ENCODE data around the gene STAP2. TPM values are rescaled to one million over a fixed set of nuclear protein-coding genes. Genes with fewer than 3 reads are reported as not detected.

The STAP2 gene
- total and polyA plus RNA-seq, 12 donors, result 0.56 to 9.1 (median 2.1) TPM

- H3K36me3 ChIP-seq, result peaks cover 6 to 96% (median 45%) of the 10 kb centered on the region in 9 donors
- H3K9me3 ChIP-seq, result no peaks in the 10 kb centered on the region
- ATAC-seq (no peak), DNase-seq (no peak)
- H3K27ac ChIP-seq, result no peak overlapping the region
- peaks cover 3 to 13% (median 7%) of the 10 kb centered on the region in 9 donors for H3K4me1 ChIP-seq
- no peaks in the 10 kb centered on the region for H3K27me3 ChIP-seq
- WGBS, 2 donors, result 83 to 84% methylated on average over 22 of the region's 22 CpGs
- TF ChIP-seq CTCF (IDR thresholded peaks at IDR 0.05), result no peak
- H3K4me3 ChIP-seq, result no peak overlapping the region
- intact Hi-C loops (cut with DNase I), result no loop called here
Observed at GRCh38 chr19:4362831-4363545, 24.4 kb upstream of the STAP2 start.

- intact Hi-C loops (cut with DNase I), result no loop called here
- DNase-seq (no peak), ATAC-seq (no peak)
- no peak overlapping the region for H3K4me3 ChIP-seq
- TF ChIP-seq CTCF (IDR thresholded peaks at IDR 0.05), result no peak
- 84 to 86% methylated on average over 32 of the region's 32 CpGs for WGBS, 2 donors
- no peaks in the 10 kb centered on the region for H3K9me3 ChIP-seq
- no peak overlapping the region for H3K27ac ChIP-seq
- H3K36me3 ChIP-seq, result peaks cover 6 to 96% (median 45%) of the 10 kb centered on the region in 9 donors
- H3K27me3 ChIP-seq, result no peaks in the 10 kb centered on the region
- peaks cover 0 to 6% (median under 1%) of the 10 kb centered on the region in 9 donors for H3K4me1 ChIP-seq
Observed at GRCh38 chr19:4362101-4362828, 23.6 kb upstream of the STAP2 start.

GRCh38 chr19:4361152-4362046, 22.8 kb upstream of the STAP2 start:
- H3K27me3 ChIP-seq, result no peaks in the 10 kb centered on the region
- H3K9me3 ChIP-seq, result no peaks in the 10 kb centered on the region
- H3K36me3 ChIP-seq, result peaks cover 6 to 96% (median 43%) of the 10 kb centered on the region in 9 donors
- H3K27ac ChIP-seq, result no peak overlapping the region
- TF ChIP-seq CTCF (IDR thresholded peaks at IDR 0.05), result no peak
- no peak overlapping the region for H3K4me3 ChIP-seq
- intact Hi-C loops (cut with DNase I), result no loop called here
- WGBS, 2 donors, result 85 to 89% methylated on average over 50 of the region's 50 CpGs
- H3K4me1 ChIP-seq, result no peaks in the 10 kb centered on the region
- peak in 1 of 8 donors; percentile 14 for ATAC-seq
- DNase-seq, result no peak

- H3K4me1 ChIP-seq, result no peaks in the 10 kb centered on the region
- peaks cover 6 to 96% (median 36%) of the 10 kb centered on the region in 9 donors for H3K36me3 ChIP-seq
- DNase-seq (no peak), ATAC-seq (no peak)
- no peak overlapping the region for H3K27ac ChIP-seq
- 77 to 79% methylated on average over 12 of the region's 12 CpGs for WGBS, 2 donors
- intact Hi-C loops (cut with DNase I), result no loop called here
- no peaks in the 10 kb centered on the region for H3K9me3 ChIP-seq
- no peak for TF ChIP-seq CTCF (IDR thresholded peaks at IDR 0.05)
- H3K4me3 ChIP-seq, result no peak overlapping the region
- H3K27me3 ChIP-seq, result no peaks in the 10 kb centered on the region
Observed at GRCh38 chr19:4360641-4361151, 22.1 kb upstream of the STAP2 start.

Measured in heart right ventricle (tissue), 16 donors.